Osteoblast (primary cell): ENCODE results near the gene NAALADL1. TPM values are rescaled to one million over a fixed set of nuclear protein-coding genes. Genes with fewer than 3 reads are reported as not detected.
A peak's percentile ranks its signal among the peaks of the same experiment; 100 is the strongest.

Experiments used
- DNase-seq: peaks from one replicate; pipeline ENCODE4 v3.0.0; 2011; ENCODE audit warnings: low spot score, mixed read lengths; ENCODE audit not compliant: insufficient read length; ENCODE audit errors: missing footprints
- H2AFZ ChIP-seq: 2 replicates; pipeline ENCODE4 v1.6.0; 2011; ENCODE audit warnings: mild to moderate bottlenecking, low read length
- H3K27ac ChIP-seq: 2 replicates; pipeline ENCODE4 v1.5.1; 2011; ENCODE audit warnings: mild to moderate bottlenecking, low read depth, low read length, moderate library complexity
- H3K27me3 ChIP-seq: 2 replicates; pipeline ENCODE4 v1.6.0; 2012; ENCODE audit warnings: mild to moderate bottlenecking, control low read depth, inconsistent platforms, low read length, moderate library complexity; ENCODE audit not compliant: insufficient read depth
- H3K36me3 ChIP-seq: 2 replicates; pipeline ENCODE4 v1.5.1; 2011; ENCODE audit warnings: mild to moderate bottlenecking, low read length, control low read depth, moderate library complexity; ENCODE audit not compliant: insufficient read depth
- H3K4me1 ChIP-seq: 2 replicates; pipeline ENCODE4 v1.5.1; 2011; ENCODE audit warnings: mild to moderate bottlenecking, low read length, control low read depth, moderate library complexity; ENCODE audit not compliant: insufficient read depth
- H3K4me2 ChIP-seq: 2 replicates; pipeline ENCODE4 v1.6.0; 2011; ENCODE audit warnings: mild to moderate bottlenecking, low read length; ENCODE audit not compliant: insufficient read depth
- H3K4me3 ChIP-seq: fragments of 200-600 bp; sonication (generic); 3 replicates; pipeline ENCODE4 v1.5.1; 2012; ENCODE audit warnings: mild to moderate bottlenecking, low read length, inconsistent platforms; ENCODE audit not compliant: insufficient read depth
- H3K79me2 ChIP-seq: 2 replicates; pipeline ENCODE4 v1.6.0; 2012; ENCODE audit warnings: mild to moderate bottlenecking, low read length, control low read depth, inconsistent platforms; ENCODE audit not compliant: insufficient read depth
- H3K9me3 ChIP-seq: 2 replicates; pipeline ENCODE4 v1.5.1; 2011; ENCODE audit warnings: low read depth, low read length, control low read depth
- H4K20me1 ChIP-seq: 2 replicates; pipeline ENCODE4 v1.6.0; 2012; ENCODE audit warnings: mild to moderate bottlenecking, low read length, control low read depth; ENCODE audit not compliant: insufficient read depth
- CTCF ChIP-seq: IDR thresholded peaks from 2 replicates; pipeline ENCODE4 v1.5.1; 2011; ENCODE audit warnings: mild to moderate bottlenecking, low read depth, low read length, moderate library complexity; ENCODE audit errors: extremely low read depth
- total RNA-seq: library from RNA; depleted of rRNA; stranded (reverse); fragments of >200 nt; gene quantifications from 2 replicates; pipeline ENCODE4 v1.2.3, GENCODE V29; 2012

The NAALADL1 gene
- total RNA-seq, 1 donor = 17.7 TPM

GRCh38 chr11:65066315-65066714 is 8.0 kb upstream of the NAALADL1 start:
- Histone ChIP-seq H3K4me3 (no peak overlapping the region), H3K27ac (no peak overlapping the region), H3K79me2 (no peaks in the 10 kb centered on the region), H2AFZ (no peak overlapping the region), H3K36me3 (no peaks in the 10 kb centered on the region), H3K4me1 (no peaks in the 10 kb centered on the region), H3K9me3 (no peaks in the 10 kb centered on the region), H3K4me2 (no peak overlapping the region), H3K27me3 (no peaks in the 10 kb centered on the region), H4K20me1 (no peaks in the 10 kb centered on the region)
- DNase-seq = peak; percentile 37
- no peak for TF ChIP-seq CTCF

- Histone ChIP-seq H2AFZ (no peak overlapping the region), H4K20me1 (no peaks in the 10 kb centered on the region), H3K36me3 (no peaks in the 10 kb centered on the region), H3K4me3 (no peak overlapping the region), H3K4me1 (no peaks in the 10 kb centered on the region), H3K9me3 (no peaks in the 10 kb centered on the region), H3K27me3 (no peaks in the 10 kb centered on the region), H3K4me2 (no peak overlapping the region), H3K27ac (no peak overlapping the region), H3K79me2 (no peaks in the 10 kb centered on the region)
- no peak for TF ChIP-seq CTCF
- peak; percentile 25 for DNase-seq
Measured at GRCh38 chr11:65065851-65066250, 7.5 kb upstream of the NAALADL1 start.

- TF ChIP-seq CTCF = no peak
- Histone ChIP-seq H3K4me1 (no peaks in the 10 kb centered on the region), H3K36me3 (no peaks in the 10 kb centered on the region), H3K4me3 (no peak overlapping the region), H4K20me1 (no peaks in the 10 kb centered on the region), H3K27ac (no peak overlapping the region), H3K27me3 (no peaks in the 10 kb centered on the region), H2AFZ (no peak overlapping the region), H3K79me2 (no peaks in the 10 kb centered on the region), H3K9me3 (no peaks in the 10 kb centered on the region), H3K4me2 (no peak overlapping the region)
- DNase-seq = peak; percentile 3
Measured at GRCh38 chr11:65064847-65065240, 6.5 kb upstream of the NAALADL1 start.

GRCh38 chr11:65063532-65063931 is 5.2 kb upstream of the NAALADL1 start:
- H3K4me2 ChIP-seq = no peak overlapping the region
- H3K4me1 ChIP-seq = no peaks in the 10 kb centered on the region
- no peak overlapping the region for H3K27ac ChIP-seq
- DNase-seq = peak; percentile 78
- H3K9me3 ChIP-seq = no peaks in the 10 kb centered on the region
- TF ChIP-seq CTCF = no peak
- H3K79me2 ChIP-seq = no peaks in the 10 kb centered on the region
- no peaks in the 10 kb centered on the region for H3K36me3 ChIP-seq
- H2AFZ ChIP-seq = no peak overlapping the region
- no peak overlapping the region for H3K4me3 ChIP-seq
- H3K27me3 ChIP-seq = peaks cover 3% of the 10 kb centered on the region
- no peaks in the 10 kb centered on the region for H4K20me1 ChIP-seq
